Epithelial cell of esophagus (primary cell): ENCODE data around the gene PLK3.

Experiments
- DNase-seq: peaks from one replicate; pipeline ENCODE4 v3.0.0; 2010; ENCODE audit warnings: low read depth
- H3K4me3 ChIP-seq: 2 replicates; pipeline ENCODE4 v1.5.1; 2011; ENCODE audit warnings: mild to moderate bottlenecking, low read length, control low read depth
- CTCF ChIP-seq: IDR thresholded peaks from 2 replicates; pipeline ENCODE4 v1.5.1; 2011; ENCODE audit warnings: low read depth, mild to moderate bottlenecking, low read length, control low read depth, inconsistent platforms; ENCODE audit not compliant: insufficient read depth; ENCODE audit errors: missing control alignments

PLK3 gene

GRCh38 chr1:44801491-44802305 lies 1.5 kb downstream of the PLK3 start:
- no peak for TF ChIP-seq CTCF
- H3K4me3 ChIP-seq: peak overlapping the region; percentile 37
- peak; percentile 65 for DNase-seq

GRCh38 chr1:44802306-44803061 lies 2.3 kb downstream of the PLK3 start:
- no peak overlapping the region for H3K4me3 ChIP-seq
- no peak for DNase-seq
- TF ChIP-seq CTCF: no peak

- TF ChIP-seq CTCF: no peak
- DNase-seq: no peak
- H3K4me3 ChIP-seq: no peak overlapping the region
Observed at GRCh38 chr1:44803062-44803311, 2.8 kb downstream of the PLK3 start.

- no peak for TF ChIP-seq CTCF
- no peak overlapping the region for H3K4me3 ChIP-seq
- DNase-seq: no peak
Observed at GRCh38 chr1:44803312-44804095, 3.3 kb downstream of the PLK3 start.

- no peak for DNase-seq
- no peak for TF ChIP-seq CTCF
- no peak overlapping the region for H3K4me3 ChIP-seq
Observed at GRCh38 chr1:44805311-44806024, 5.3 kb downstream of the PLK3 start.

GRCh38 chr1:44806025-44806703 lies 6.0 kb downstream of the PLK3 start:
- DNase-seq: no peak
- TF ChIP-seq CTCF: no peak
- H3K4me3 ChIP-seq: no peak overlapping the region
